GM12878 (cell line): Measurements from ENCODE around the gene B3GNT3. TPM values are rescaled to one million over a fixed set of nuclear protein-coding genes. Genes with fewer than 3 reads are reported as not detected.

Experiments used
- ATAC-seq: fragments of 200-7000 bp; cut with Tn5 transposase; 3 replicates; pipeline ENCODE4 v1.9.1; 2020; ENCODE audit warnings: mild to moderate bottlenecking, moderate library complexity
- BruUV-seq: library from RNA; stranded (reverse); fragments of 400-500 nt; replicated peaks from 2 replicates; lab custom pipeline; 2021; lab: Mats Ljungman, UMichigan
- CTCF ChIA-PET: fragments of 300-600 bp; sonication (Branson Sonifier 250); formaldehyde crosslinking; extraction: SDS; loops from one replicate; lab custom pipeline; 2021; ENCODE audit warnings: inconsistent platforms; lab: Yijun Ruan, JAX
- POLR2A ChIA-PET: fragments of 350-600 bp; formaldehyde crosslinking; extraction: SDS; loops from one replicate; lab custom pipeline; 2021; ENCODE audit warnings: inconsistent platforms; lab: Charles Lee
- RAD21 ChIA-PET: fragments of 300-600 bp; sonication (Branson Sonifier 250); formaldehyde crosslinking; loops from one replicate; lab custom pipeline; 2023; ENCODE audit warnings: antibody characterized with exemption; ENCODE audit not compliant: unreplicated experiment; lab: Charles Lee
- SMC1A ChIA-PET: fragments of 300-600 bp; sonication (Branson Sonifier 250); formaldehyde crosslinking; loops from one replicate; lab custom pipeline; 2023; ENCODE audit not compliant: unreplicated experiment, uncharacterized antibody; lab: Charles Lee
- DNase-seq: peaks from one replicate; pipeline ENCODE4 v3.0.0-alpha.2; 2011; ENCODE audit warnings: low read depth, low spot score
- FAIRE-seq: peaks from 3 replicates; lab custom pipeline; 2011; peaks lifted over from hg19 to GRCh38; lab: Jason Lieb, UNC
- H2AFZ ChIP-seq: 2 replicates; pipeline ENCODE4 v1.6.0; 2011; ENCODE audit warnings: low read depth, low read length, control low read depth; ENCODE audit not compliant: control insufficient read depth
- H3K27ac ChIP-seq: 2 replicates; pipeline ENCODE4 v1.5.1; 2011; ENCODE audit warnings: control low read depth; ENCODE audit not compliant: control insufficient read depth, insufficient read depth
- H3K27me3 ChIP-seq, 2 experiments: replicated peaks in 1 of 2; 2 replicates each; pipeline versions ENCODE4 v1.6.0 to v1.6.1; 2011; ENCODE audit warnings: low read length in 1 of 2; ENCODE audit not compliant: control insufficient read depth in 2 of 2, insufficient read depth in 2 of 2
- H3K36me3 ChIP-seq, 2 experiments: 2 replicates each; pipeline ENCODE4 v1.5.1; 2011; ENCODE audit warnings: low read length in 1 of 2; ENCODE audit not compliant: control insufficient read depth in 2 of 2, insufficient read depth in 2 of 2
- H3K4me1 ChIP-seq: 2 replicates; pipeline ENCODE4 v1.6.1; 2011; ENCODE audit warnings: mild to moderate bottlenecking, low read length, moderate library complexity, mixed read lengths; ENCODE audit not compliant: control insufficient read depth, insufficient read depth
- H3K4me2 ChIP-seq: 2 replicates; pipeline ENCODE4 v1.6.0; 2011; ENCODE audit warnings: control low read depth; ENCODE audit not compliant: control insufficient read depth, insufficient read depth
- H3K4me3 ChIP-seq: fragments of 200-600 bp; sonication (generic); 2 replicates; pipeline ENCODE4 v1.5.1; 2016
- H3K79me2 ChIP-seq: 2 replicates; pipeline ENCODE4 v1.6.0; 2011; ENCODE audit warnings: low read length; ENCODE audit not compliant: control insufficient read depth, insufficient read depth
- H3K9ac ChIP-seq: 2 replicates; pipeline ENCODE4 v1.8.0; 2011; ENCODE audit warnings: low read length, control low read depth, mixed read lengths; ENCODE audit not compliant: control insufficient read depth, insufficient read depth
- H3K9me3 ChIP-seq: replicated peaks from 3 replicates; pipeline ENCODE4 v1.5.1; 2011; ENCODE audit warnings: mild to moderate bottlenecking, low read length; ENCODE audit not compliant: control insufficient read depth, insufficient read depth
- H4K20me1 ChIP-seq: 2 replicates; pipeline ENCODE4 v1.6.0; 2011; ENCODE audit not compliant: control insufficient read depth, insufficient read depth
- FOS ChIP-seq: IDR thresholded peaks from 3 replicates; pipeline ENCODE4 v1.6.1; 2011; ENCODE audit warnings: borderline replicate concordance; ENCODE audit not compliant: insufficient read length; ENCODE audit errors: extremely low read depth
- HSF1 ChIP-seq: fragments of 150-350 bp; IDR thresholded peaks from 2 replicates; pipeline ENCODE4 v1.6.1; 2014; ENCODE audit warnings: mild to moderate bottlenecking, low read depth, low read length
- JUNB ChIP-seq: IDR thresholded peaks from 2 replicates; pipeline ENCODE4 v1.6.1; 2016; ENCODE audit warnings: antibody characterized with exemption, mild to moderate bottlenecking
- JUND ChIP-seq: IDR thresholded peaks from 2 replicates; pipeline ENCODE4 v1.6.1; 2012; ENCODE audit warnings: low read depth, mild to moderate bottlenecking, low read length, improper control_type of control experiment, moderate library complexity
- STAT1 ChIP-seq: fragments of 450-650 bp; conservative IDR thresholded peaks from 2 replicates; pipeline ENCODE4 v1.6.1; 2014; ENCODE audit warnings: antibody characterized with exemption, mild to moderate bottlenecking
- TCF3 ChIP-seq: IDR thresholded peaks from 2 replicates; pipeline ENCODE4 v1.6.1; 2012; ENCODE audit warnings: low read depth, mild to moderate bottlenecking, low read length, borderline replicate concordance; ENCODE audit not compliant: insufficient read depth
- WGBS: methylation state at CpG from one replicate; pipeline ENCODE4 v1.1.6; 2016; ENCODE audit warnings: low lambda C conversion rate; ENCODE audit not compliant: insufficient replicate concordance, insufficient coverage; ENCODE audit errors: missing lambda C conversion rate; 5-methylcytosine and 5-hydroxymethylcytosine counted together
- in situ Hi-C: fragments of 300-500 bp; cut with MboI; formaldehyde crosslinking; loops from 9 replicates; pipeline ENCODE4 v1.14.3; 2018; ENCODE audit warnings: mixed read lengths
- intact Hi-C: fragments of 100-400 bp; cut with micrococcal nuclease; formaldehyde crosslinking; loops from one replicate; pipeline ENCODE4 v1.14.2; 2022; ENCODE audit not compliant: unreplicated experiment
- polyA plus RNA-seq, 11 experiments: library from polyadenylated mRNA; depleted of rRNA in 4 of 11; unstranded in 6 of 11; stranded (reverse) in 5 of 11; fragments of >200 nt; fragmentation: Nextera tagmentation in 4 of 11; fragmentation: Illumina TruSeq in 1 of 11; extraction: Ambion mirVana in 4 of 11; extraction: Trizol in 1 of 11; gene quantifications; 1 replicate in 1 of 11; 2 replicates in 10 of 11; pipeline versions ENCODE4 v1.2.1 to v1.2.3, GENCODE V29; 2011 to 2016; ENCODE audit warnings: inconsistent platforms in 2 of 11, missing spikeins in 2 of 11, low read depth in 1 of 11
- total RNA-seq, 4 experiments: library from RNA; depleted of rRNA in 3 of 4; stranded (reverse); fragments of >200 nt in 3 of 4; fragmentation: Illumina TruSeq in 1 of 4; extraction: Trizol in 1 of 4; gene quantifications; 2 replicates each; pipeline versions ENCODE4 v1.2.1 to v1.2.3, GENCODE V29; 2013 to 2021

Gene B3GNT3
- total and polyA plus RNA-seq, 10 of the 15 experiments (the other 5 are each of a cell fraction or from before 2014, with no cell fraction given), result not detected

- H3K4me1 ChIP-seq, result no peaks in the 10 kb centered on the region
- in situ Hi-C loops (no loop called here), intact Hi-C loops (no loop called here)
- POLR2A ChIA-PET, result no interaction called here
- no peak overlapping the region for H3K9ac ChIP-seq
- H3K79me2 ChIP-seq, result no peaks in the 10 kb centered on the region
- no peak overlapping the region for H2AFZ ChIP-seq
- ATAC-seq, result no peak
- BruUV-seq, result no TSS peak
- no peak overlapping the region for H3K27ac ChIP-seq
- FAIRE-seq, result no peak
- H3K9me3 ChIP-seq, result no peaks in the 10 kb centered on the region
- no peak for TF ChIP-seq JUNB
- TF ChIP-seq HSF1, result no peak
- no peak for TF ChIP-seq TCF3
- TF ChIP-seq STAT1, result no peak
- no peak for TF ChIP-seq FOS
- no peak for TF ChIP-seq JUND
- no peak overlapping the region for H3K4me3 ChIP-seq
- no peak overlapping the region for H3K4me2 ChIP-seq
- 0% methylated on average over 1 of the region's 1 CpG for WGBS
- no peak for DNase-seq
- SMC1A ChIA-PET, result no interaction called here
- CTCF ChIA-PET, result interaction anchor here (0.8 kb wide), 1 partner anchor 58 kb away, joined by 3 read pairs; no protein-coding TSS in a partner anchor
- H3K27me3 ChIP-seq, result peaks cover 3 to 6% of the 10 kb centered on the region in 2 experiments; a peak in 3 of 4 replicates
- RAD21 ChIA-PET, result no interaction called here
- no peaks in the 10 kb centered on the region for H4K20me1 ChIP-seq
- H3K36me3 ChIP-seq, result no peaks in the 10 kb centered on the region
Measured at GRCh38 chr19:17796838-17797423, 2.0 kb downstream of the B3GNT3 start.
